Immature natural killer cell (primary cell): ENCODE results near the gene ST14. TPM values are rescaled to one million over a fixed set of nuclear protein-coding genes. Genes with fewer than 3 reads are reported as not detected.
A peak's percentile ranks its signal among the peaks of the same experiment; 100 is the strongest.

ENCODE experiments used
- DNase-seq, 3 donors: peaks; one replicate each; pipeline ENCODE4 v3.0.0; 2022; ENCODE audit warnings: mixed read lengths in 1 of 3
- H3K27ac Mint-ChIP-seq, 6 donors: one replicate each; pipeline ENCODE4 v1.8.0; 2020; ENCODE audit warnings: mixed read lengths in 6 of 6, mild to moderate bottlenecking in 5 of 6, inconsistent platforms in 4 of 6, moderate library complexity in 3 of 6
- H3K27me3 Mint-ChIP-seq, 3 donors: one replicate each; pipeline ENCODE4 v1.8.0; 2020 to 2021; ENCODE audit warnings: low read depth in 3 of 3, mild to moderate bottlenecking in 3 of 3, mixed read lengths in 3 of 3, moderate library complexity in 3 of 3, inconsistent platforms in 1 of 3
- H3K36me3 Mint-ChIP-seq, 3 donors: one replicate each; pipeline ENCODE4 v1.8.0; 2020; ENCODE audit warnings: mixed read lengths in 3 of 3, inconsistent platforms in 2 of 3, mild to moderate bottlenecking in 2 of 3
- H3K4me1 Mint-ChIP-seq, 2 donors: one replicate each; pipeline ENCODE4 v1.8.0; 2020; ENCODE audit warnings: inconsistent platforms in 2 of 2, mild to moderate bottlenecking in 2 of 2, mixed read lengths in 2 of 2, moderate library complexity in 1 of 2
- H3K4me3 Mint-ChIP-seq, 5 donors: one replicate each; pipeline ENCODE4 v1.8.0; 2020; ENCODE audit warnings: mild to moderate bottlenecking in 5 of 5, mixed read lengths in 5 of 5, inconsistent platforms in 3 of 5, moderate library complexity in 3 of 5
- H3K9me3 Mint-ChIP-seq, 6 donors: one replicate each; pipeline ENCODE4 v1.8.0; 2020; ENCODE audit warnings: mild to moderate bottlenecking in 6 of 6, mixed read lengths in 6 of 6, inconsistent platforms in 4 of 6, moderate library complexity in 3 of 6
- polyA plus RNA-seq, 3 donors: library from polyadenylated mRNA; unstranded; fragments of 300-500 nt; fragmentation: Illumina TruSeq; gene quantifications; one replicate each; pipeline ENCODE4 v1.2.3, GENCODE V29; 2021

ST14 gene
- polyA plus RNA-seq, 3 donors from 2014 or later: 0.54 to 3.6 (median 2.8) TPM

DNA sequence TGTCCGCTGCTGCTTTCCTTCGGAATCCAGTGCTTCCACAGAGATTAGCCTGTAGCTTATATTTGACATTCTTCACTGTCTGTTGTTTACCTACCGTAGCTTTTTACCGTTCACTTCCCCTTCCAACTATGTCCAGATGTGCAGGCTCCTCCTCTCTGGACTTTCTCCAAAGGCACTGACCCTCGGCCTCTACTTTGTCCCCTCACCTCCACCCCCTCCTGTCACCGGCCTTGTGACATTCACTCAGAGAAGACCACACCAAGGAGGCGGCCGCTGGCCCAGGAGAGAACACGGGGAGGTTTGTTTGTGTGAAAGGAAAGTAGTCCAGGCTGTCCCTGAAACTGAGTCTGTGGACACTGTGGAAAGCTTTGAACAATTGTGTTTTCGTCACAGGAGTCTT, 15.4 kb upstream of the ST14 start:
- no peaks in the 10 kb centered on the region for H3K9me3 Mint-ChIP-seq
- peaks cover 34 to 36% of the 10 kb centered on the region in 2 donors for H3K4me1 Mint-ChIP-seq
- peaks cover 8 to 31% (median 17%) of the 10 kb centered on the region in 3 donors for H3K36me3 Mint-ChIP-seq
- H3K27ac Mint-ChIP-seq: peak overlapping the region in 1 of 6 donors; percentile 40
- H3K27me3 Mint-ChIP-seq: no peaks in the 10 kb centered on the region
- no peak for DNase-seq
- H3K4me3 Mint-ChIP-seq: no peak overlapping the region

DNA sequence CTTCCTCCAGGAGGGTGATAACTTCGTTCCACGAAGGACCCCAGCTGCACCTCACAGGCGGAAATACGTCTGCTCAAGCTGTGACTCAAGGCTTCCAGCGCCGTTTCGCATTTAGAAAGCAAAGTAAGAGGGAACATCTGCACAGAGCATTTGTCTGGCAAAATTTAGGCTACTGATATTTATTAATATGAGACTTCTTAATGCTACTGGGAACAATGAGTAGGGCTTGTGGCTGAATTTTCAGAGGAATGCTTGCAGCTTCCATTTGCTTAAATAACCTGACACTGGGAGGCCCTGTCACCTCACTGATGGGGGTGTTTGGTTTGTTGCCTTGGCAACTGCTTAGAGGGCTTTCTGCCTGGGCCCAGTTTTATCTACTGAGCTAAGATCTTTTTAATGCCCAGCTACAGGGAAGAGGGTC, 14.7 kb upstream of the ST14 start:
- no peaks in the 10 kb centered on the region for H3K9me3 Mint-ChIP-seq
- H3K27me3 Mint-ChIP-seq: no peaks in the 10 kb centered on the region
- H3K4me3 Mint-ChIP-seq: no peak overlapping the region
- no peak for DNase-seq
- H3K36me3 Mint-ChIP-seq: peaks cover 8 to 26% (median 17%) of the 10 kb centered on the region in 3 donors
- peak overlapping the region in 5 of 6 donors; percentile 26 to 79 (median 62) for H3K27ac Mint-ChIP-seq
- peaks cover 35 to 36% of the 10 kb centered on the region in 2 donors for H3K4me1 Mint-ChIP-seq

DNA sequence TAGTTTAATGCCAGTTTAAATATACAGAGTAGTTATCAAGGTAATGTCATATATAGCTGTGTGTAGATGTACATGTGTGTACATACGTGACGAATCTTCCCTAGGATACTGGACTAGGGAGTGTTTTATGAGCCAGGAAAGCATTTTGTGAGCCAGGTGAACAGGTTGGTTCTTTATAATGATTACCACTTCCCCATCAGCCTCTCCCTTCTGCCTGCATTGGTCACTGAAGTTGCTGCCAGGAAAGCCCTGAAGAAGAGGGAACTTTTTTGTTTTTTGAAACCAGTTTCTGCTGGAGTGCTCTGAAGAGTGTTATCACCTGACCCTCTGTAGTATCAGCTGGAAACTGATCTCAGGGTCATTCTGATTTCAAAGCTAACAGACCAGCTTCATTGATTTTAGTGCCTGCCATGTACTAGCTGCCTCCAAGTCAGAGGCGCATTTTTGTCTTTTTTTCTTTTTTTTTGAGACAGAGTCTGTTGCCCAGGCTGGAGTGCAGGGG, 14.2 kb upstream of the ST14 start:
- H3K9me3 Mint-ChIP-seq: no peaks in the 10 kb centered on the region
- peak overlapping the region; percentile 26 to 92 (median 64) for H3K27ac Mint-ChIP-seq
- H3K36me3 Mint-ChIP-seq: peaks cover 11 to 21% (median 17%) of the 10 kb centered on the region in 3 donors
- no peak for DNase-seq
- peaks cover 35 to 36% of the 10 kb centered on the region in 2 donors for H3K4me1 Mint-ChIP-seq
- H3K27me3 Mint-ChIP-seq: no peaks in the 10 kb centered on the region
- H3K4me3 Mint-ChIP-seq: no peak overlapping the region

DNA sequence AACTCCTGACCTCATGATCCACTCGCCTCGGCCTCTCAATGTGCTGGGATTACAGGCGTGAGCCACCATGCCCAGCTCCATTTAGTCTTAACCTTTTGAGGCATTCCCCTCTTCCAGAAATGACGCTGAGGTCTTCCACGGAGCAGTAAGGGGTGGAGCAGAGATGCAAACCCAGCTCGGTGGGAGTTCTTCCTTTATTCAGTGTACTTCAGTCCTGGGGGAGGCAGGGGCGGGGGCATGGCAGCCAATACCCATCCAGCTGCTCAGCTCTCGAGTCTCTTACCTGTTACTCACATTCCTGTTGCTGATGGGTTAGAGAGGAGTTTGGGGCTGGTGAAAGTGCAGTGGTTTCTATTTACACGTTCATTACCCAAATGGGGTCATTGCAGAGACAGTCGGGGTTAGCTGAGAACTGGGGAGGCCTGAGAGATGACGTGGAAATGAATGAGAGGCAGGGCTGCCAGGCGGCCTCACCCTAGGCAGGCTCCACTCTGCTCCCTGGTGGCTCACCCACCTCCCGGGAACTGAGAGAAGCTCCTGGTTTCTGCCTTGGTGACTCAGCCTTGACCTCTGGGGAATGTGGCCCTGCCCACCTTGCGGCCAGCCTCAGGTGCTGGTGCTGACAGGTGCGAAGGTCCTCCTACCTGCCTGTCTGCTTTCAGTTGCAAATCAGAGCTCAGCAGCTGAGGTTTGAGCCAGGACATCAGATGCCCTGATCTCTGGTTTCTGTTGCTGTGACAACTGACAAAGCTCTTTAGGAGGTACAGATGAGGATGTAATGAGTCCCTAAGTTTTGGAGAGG, 13.4 kb upstream of the ST14 start:
- H3K9me3 Mint-ChIP-seq: no peaks in the 10 kb centered on the region
- H3K4me3 Mint-ChIP-seq: peak overlapping the region; percentile 42 to 76 (median 70)
- peak overlapping the region; percentile 47 to 92 (median 80) for H3K27ac Mint-ChIP-seq
- H3K27me3 Mint-ChIP-seq: no peaks in the 10 kb centered on the region
- DNase-seq: peak in 2 of 3 donors; percentile 10
- H3K4me1 Mint-ChIP-seq: peaks cover 35 to 36% of the 10 kb centered on the region in 2 donors
- H3K36me3 Mint-ChIP-seq: peaks cover 9 to 21% (median 17%) of the 10 kb centered on the region in 3 donors

DNA sequence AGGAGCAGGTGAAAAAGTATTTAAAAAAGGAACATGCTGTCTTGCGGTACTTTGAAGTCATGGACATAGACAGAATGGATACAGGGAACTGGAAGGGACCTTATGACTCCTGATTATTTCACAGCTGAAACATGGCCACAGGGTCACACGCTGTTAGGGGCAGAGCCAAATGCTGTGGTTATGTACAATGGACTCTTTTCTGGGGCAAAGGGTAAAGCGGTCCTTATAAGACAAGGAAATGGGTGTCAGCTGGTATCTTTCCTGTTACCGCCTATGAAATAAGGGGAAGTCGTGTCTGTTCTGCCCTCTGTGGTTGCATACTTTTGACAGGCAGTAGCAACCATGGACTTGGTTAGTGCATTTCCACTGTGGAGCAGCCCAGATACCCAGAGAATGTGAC, 12.8 kb upstream of the ST14 start:
- H3K27ac Mint-ChIP-seq: peak overlapping the region; percentile 47 to 92 (median 79)
- DNase-seq: peak; percentile 43 to 49 (median 47)
- H3K36me3 Mint-ChIP-seq: peaks cover 9 to 21% (median 17%) of the 10 kb centered on the region in 3 donors
- no peaks in the 10 kb centered on the region for H3K9me3 Mint-ChIP-seq
- H3K4me1 Mint-ChIP-seq: peaks cover 35 to 36% of the 10 kb centered on the region in 2 donors
- peaks cover 0 to 1% (median 0%) of the 10 kb centered on the region in 3 donors for H3K27me3 Mint-ChIP-seq
- H3K4me3 Mint-ChIP-seq: peak overlapping the region; percentile 42 to 76 (median 70)

DNA sequence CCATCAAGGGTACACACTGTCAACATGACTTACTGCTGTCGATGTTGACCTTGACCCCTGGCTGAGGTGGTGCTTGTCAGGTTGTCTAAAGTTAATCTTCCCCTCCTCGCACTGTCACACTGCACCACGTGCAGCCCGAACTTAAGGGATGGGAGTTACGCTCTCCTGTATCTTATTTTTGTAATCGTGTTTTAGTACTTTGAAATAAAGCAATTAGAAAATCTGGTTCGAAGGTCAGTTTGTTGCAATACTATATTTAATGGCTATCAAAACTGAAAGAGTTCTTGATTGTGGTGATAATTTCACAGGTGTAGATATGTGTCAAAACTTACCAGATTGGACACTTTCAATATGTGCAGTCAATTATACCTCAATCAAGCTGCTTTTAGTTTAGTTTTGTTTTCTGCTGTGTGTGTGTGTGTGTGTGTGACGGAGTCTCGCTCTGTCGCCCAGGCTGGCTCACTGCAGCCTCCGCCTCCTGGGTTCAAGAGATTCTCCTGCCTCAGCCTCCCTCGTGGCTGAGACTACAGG, 10.7 kb upstream of the ST14 start:
- Mint-ChIP-seq H3K27ac (peak overlapping the region in 1 of 6 donors; percentile 66), H3K4me1 (peaks cover 35 to 36% of the 10 kb centered on the region in 2 donors)

DNA sequence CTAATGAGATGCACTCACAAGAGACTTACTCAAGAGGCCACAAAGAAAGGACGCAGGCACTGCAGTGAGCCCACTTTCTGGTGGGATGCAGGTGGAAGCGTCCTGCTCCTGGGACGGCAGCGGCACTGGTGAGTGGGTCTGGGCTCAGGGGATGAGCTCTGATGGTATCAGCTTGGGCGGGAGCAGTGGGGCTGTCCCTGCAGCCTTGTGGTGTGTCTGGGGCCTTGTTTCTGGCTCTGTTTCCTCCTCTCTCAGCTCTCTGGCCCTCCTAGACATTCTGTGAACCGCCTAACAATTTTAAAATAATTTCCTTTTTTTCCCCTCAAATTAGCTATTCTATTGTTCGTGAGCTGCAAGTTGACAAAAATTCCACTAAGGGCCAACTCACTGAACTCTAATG, 8.8 kb upstream of the ST14 start:
- Mint-ChIP-seq H3K4me3 (no peak overlapping the region), H3K9me3 (no peaks in the 10 kb centered on the region), H3K27ac (no peak overlapping the region), H3K36me3 (peaks cover 0 to 5% (median 0%) of the 10 kb centered on the region in 3 donors), H3K27me3 (peaks cover 0 to 2% (median 1%) of the 10 kb centered on the region in 3 donors), H3K4me1 (peaks cover 31% of the 10 kb centered on the region in 2 donors)
- no peak for DNase-seq

More for the DNA sequence above, 10.7 kb upstream of the ST14 start:
- Mint-ChIP-seq H3K27me3 (peaks cover 0 to 2% (median 1%) of the 10 kb centered on the region in 3 donors), H3K4me3 (peak overlapping the region in 1 of 5 donors; percentile 36), H3K9me3 (no peaks in the 10 kb centered on the region), H3K36me3 (peaks cover 9 to 15% (median 9%) of the 10 kb centered on the region in 3 donors)
- no peak for DNase-seq

DNA sequence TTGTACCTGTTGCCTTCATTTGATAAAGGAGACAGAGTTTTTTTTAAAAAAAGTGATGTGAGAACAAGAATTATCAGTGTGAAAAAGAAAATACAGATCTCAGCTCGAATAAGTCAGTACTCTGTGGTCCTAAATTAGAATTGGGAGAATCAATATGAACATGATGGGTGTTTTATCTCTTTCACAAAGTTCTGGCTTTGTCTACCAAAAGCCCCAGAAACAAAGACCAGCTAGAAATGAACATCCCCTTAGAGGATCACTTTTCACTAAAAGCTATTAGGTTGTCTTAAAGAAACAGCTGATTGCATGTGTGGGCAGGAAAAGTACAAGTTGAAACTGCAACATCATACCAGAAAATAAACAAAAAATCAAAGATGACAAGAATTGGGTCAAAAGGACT, 8.4 kb upstream of the ST14 start:
- no peaks in the 10 kb centered on the region for H3K9me3 Mint-ChIP-seq
- no peak for DNase-seq
- peaks cover 28% of the 10 kb centered on the region in 2 donors for H3K4me1 Mint-ChIP-seq
- no peak overlapping the region for H3K27ac Mint-ChIP-seq
- H3K4me3 Mint-ChIP-seq: no peak overlapping the region
- peaks cover 0 to 2% (median 1%) of the 10 kb centered on the region in 3 donors for H3K27me3 Mint-ChIP-seq
- peaks cover 0 to 5% (median 0%) of the 10 kb centered on the region in 3 donors for H3K36me3 Mint-ChIP-seq

DNA sequence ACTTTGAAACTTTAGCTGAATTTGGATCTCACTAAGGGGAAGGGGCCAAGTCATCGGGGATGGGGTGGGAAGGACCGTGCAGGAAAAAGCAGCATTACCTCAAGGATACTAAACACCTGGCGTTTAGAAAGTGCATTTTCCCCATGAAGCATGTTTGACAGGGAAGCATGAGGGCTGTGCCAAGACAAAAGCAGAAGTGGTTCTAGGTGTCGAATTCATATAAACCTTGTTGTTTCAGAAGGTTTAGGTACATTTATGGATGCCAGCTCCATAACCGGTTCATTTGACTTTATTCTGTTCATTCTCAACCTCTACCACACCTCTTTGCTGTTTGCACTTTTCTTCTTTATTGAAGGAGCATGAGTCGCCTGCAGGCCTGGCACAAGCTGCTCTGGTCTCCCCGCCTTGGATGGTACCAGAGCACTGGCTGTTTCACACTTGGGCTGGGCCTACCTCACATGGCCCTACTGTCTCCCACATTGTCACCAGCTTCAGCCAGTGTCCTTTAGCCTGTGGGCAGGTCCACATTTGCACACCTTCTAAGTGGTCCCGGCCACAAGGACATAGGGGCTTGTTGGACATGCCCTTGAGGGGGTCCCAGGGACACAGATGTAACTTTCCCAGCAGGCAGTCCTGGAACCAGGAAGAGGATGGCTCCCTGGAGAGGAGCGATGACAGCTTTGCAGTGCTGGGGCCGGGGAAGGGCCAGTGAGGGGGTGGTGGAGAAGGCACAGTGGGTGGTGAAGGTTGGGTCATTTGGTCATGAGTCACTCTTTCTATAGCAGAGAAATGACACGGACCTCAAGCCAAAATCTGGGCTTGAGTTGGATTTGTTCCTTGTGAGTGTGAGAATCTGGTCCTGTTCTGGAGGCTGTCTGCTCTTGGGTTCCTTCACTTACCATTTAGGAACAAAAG, 3.2 kb upstream of the ST14 start:
- Mint-ChIP-seq H3K4me3 (no peak overlapping the region), H3K9me3 (no peaks in the 10 kb centered on the region), H3K27ac (no peak overlapping the region), H3K27me3 (peaks cover 5 to 22% (median 7%) of the 10 kb centered on the region in 3 donors), H3K4me1 (peaks cover 10% of the 10 kb centered on the region in 2 donors), H3K36me3 (peaks cover 0 to 5% (median 0%) of the 10 kb centered on the region in 3 donors)
- DNase-seq: no peak

DNA sequence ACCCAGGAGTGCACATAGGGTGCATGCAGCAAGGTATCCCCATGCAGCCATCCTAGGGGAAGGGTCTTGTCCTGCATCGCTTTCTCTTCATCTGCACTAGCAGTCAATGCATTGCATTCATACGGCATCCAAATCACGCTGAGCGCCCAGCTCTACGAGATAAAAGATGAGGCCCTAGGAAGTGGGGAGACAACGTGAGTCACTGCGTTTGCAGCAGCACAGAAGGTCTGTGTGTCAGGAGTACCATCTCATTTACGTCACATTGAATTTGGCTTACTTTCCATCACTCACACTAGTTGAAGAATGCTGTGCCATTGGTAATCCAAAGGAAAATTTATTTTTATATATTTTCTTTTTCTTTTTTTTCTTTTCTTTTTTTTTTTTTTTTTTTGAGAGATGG, 2.5 kb upstream of the ST14 start:
- H3K4me3 Mint-ChIP-seq: no peak overlapping the region
- no peak overlapping the region for H3K27ac Mint-ChIP-seq
- no peak for DNase-seq
- H3K27me3 Mint-ChIP-seq: peaks cover 7 to 21% (median 7%) of the 10 kb centered on the region in 3 donors
- H3K9me3 Mint-ChIP-seq: no peaks in the 10 kb centered on the region
- peaks cover 10% of the 10 kb centered on the region in 2 donors for H3K4me1 Mint-ChIP-seq
- peaks cover 0 to 5% (median 0%) of the 10 kb centered on the region in 3 donors for H3K36me3 Mint-ChIP-seq

DNA sequence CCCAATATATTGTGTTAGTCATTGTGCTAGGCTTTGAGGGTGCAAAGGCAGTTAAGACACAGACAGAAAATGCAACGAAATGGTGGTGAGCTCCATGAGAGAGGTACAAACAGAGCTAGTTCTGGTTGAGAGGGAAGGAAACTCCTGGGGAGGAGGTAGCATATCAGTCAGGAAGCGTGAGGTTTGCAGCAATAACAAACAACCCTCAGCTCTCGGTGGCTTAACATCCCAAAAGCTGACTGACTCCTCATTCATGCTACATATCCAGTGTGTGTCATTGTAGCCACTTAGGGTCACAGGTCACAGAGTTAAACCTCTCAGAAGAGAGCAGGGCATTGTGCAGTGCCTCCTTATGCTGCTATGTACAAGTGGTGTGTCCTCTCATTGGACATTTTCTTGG, 1.7 kb upstream of the ST14 start:
- Mint-ChIP-seq H3K27me3 (peaks cover 7 to 22% (median 8%) of the 10 kb centered on the region in 3 donors), H3K36me3 (peaks cover 0 to 5% (median 0%) of the 10 kb centered on the region in 3 donors), H3K9me3 (no peaks in the 10 kb centered on the region), H3K4me1 (peaks cover 10% of the 10 kb centered on the region in 2 donors), H3K4me3 (no peak overlapping the region), H3K27ac (no peak overlapping the region)
- no peak for DNase-seq

DNA sequence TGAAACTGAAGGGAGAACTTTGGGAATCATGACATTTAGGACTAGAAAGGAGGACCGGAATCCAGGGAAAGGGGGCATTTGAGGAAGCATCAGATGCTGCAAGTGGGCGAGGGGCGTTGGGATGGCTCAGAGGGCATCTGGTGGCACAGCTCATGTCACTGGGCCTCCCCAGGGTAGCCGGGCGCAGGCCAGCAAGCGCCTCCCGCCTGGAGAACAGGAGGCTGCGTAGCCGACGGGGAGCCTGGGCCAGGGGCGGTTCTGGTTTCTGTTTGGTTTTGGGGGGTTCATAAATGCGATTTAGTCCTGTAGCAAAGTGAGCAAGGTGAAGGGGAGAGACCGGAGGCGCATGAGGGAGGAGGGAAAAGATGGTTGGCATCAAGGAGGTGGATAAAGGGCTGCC, 443 bp upstream of the ST14 start:
- Mint-ChIP-seq H3K27me3 (peaks cover 8 to 22% (median 16%) of the 10 kb centered on the region in 3 donors), H3K4me1 (peaks cover 10% of the 10 kb centered on the region in 2 donors), H3K36me3 (peaks cover 0 to 5% (median 0%) of the 10 kb centered on the region in 3 donors), H3K4me3 (peak overlapping the region in 4 of 5 donors; percentile 3 to 70 (median 45)), H3K27ac (no peak overlapping the region), H3K9me3 (no peaks in the 10 kb centered on the region)
- DNase-seq: no peak

DNA sequence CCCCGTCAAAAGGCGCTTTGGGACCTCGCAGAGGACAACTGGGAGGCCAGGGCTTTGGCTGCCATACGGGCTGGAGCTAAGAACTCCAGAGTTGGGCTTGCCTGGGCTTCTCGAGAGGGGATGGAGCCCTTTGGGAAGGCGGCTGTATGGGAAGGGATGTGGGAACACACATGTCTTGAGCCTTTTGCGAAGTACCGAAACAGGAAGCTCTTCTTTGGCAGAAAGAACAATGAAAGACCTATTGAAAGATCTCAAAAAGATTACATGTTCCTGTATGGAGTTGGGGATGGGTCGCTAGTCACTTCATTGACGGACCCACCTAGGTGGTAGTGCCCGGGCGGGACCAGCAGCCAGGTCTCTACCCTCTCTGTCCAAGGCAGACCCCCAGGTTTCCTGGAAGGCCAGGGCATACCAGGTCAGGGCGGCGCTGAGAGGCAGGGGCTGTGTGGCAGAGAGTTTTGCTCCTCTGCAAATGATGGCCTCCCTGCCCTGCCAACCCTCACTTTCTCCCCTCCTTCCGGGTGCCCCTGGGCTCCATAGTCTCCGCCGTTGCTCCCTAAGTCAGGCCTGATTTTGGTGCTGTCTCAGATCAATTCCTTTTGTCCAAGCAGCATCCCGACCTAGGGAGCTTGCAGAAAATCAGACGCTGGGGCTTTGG, 1.0 kb downstream of the ST14 start:
- DNase-seq: no peak
- H3K27me3 Mint-ChIP-seq: peaks cover 12 to 28% (median 16%) of the 10 kb centered on the region in 3 donors
- no peak overlapping the region for H3K27ac Mint-ChIP-seq
- peaks cover 0 to 5% (median 0%) of the 10 kb centered on the region in 3 donors for H3K36me3 Mint-ChIP-seq
- H3K9me3 Mint-ChIP-seq: no peaks in the 10 kb centered on the region
- H3K4me3 Mint-ChIP-seq: peak overlapping the region in 2 of 5 donors; percentile 3 to 42
- peaks cover 10% of the 10 kb centered on the region in 2 donors for H3K4me1 Mint-ChIP-seq
